OCI-LY3 (cell line): ENCODE data around the gene CPNE4.

Experiments used
- EZH2phosphoT487 ChIP-seq: fragments of 200-600 bp; shearing (Covaris generic); IDR thresholded peaks from 2 replicates; pipeline ENCODE4 v1.6.1; 2018; ENCODE audit warnings: antibody characterized with exemption, mixed run types, low read depth
- TF ChIP-seq, protein P1 (sequence below): fragments of 200-600, 300-600 bp; sonication (generic); IDR thresholded peaks from 2 replicates; pipeline ENCODE4 v1.5.1; 2014; ENCODE audit warnings: antibody characterized with exemption, low read length, low read depth

DNA sequence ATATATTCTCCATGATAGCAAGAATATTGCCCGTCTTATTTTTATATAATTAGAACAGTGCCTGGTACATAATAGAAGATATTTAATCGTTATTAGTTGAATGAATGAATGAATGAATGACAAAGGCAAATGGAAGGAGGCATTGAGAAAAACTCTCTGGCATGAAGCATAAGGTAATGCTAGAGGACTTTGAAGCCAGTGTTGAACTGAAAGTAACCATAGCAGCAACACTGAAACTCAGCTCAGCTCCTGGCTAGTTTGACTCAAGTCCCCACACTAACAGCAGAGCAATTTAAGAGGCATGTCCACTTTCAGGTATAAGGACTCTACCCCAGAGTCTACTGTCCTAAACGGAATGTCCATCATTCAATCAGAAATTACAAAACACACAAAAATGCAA is 227.0 kb downstream of the CPNE4 start:
- TF ChIP-seq, protein P1, sequence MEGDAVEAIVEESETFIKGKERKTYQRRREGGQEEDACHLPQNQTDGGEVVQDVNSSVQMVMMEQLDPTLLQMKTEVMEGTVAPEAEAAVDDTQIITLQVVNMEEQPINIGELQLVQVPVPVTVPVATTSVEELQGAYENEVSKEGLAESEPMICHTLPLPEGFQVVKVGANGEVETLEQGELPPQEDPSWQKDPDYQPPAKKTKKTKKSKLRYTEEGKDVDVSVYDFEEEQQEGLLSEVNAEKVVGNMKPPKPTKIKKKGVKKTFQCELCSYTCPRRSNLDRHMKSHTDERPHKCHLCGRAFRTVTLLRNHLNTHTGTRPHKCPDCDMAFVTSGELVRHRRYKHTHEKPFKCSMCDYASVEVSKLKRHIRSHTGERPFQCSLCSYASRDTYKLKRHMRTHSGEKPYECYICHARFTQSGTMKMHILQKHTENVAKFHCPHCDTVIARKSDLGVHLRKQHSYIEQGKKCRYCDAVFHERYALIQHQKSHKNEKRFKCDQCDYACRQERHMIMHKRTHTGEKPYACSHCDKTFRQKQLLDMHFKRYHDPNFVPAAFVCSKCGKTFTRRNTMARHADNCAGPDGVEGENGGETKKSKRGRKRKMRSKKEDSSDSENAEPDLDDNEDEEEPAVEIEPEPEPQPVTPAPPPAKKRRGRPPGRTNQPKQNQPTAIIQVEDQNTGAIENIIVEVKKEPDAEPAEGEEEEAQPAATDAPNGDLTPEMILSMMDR, result no peak
- no peak for TF ChIP-seq EZH2phosphoT487
